Measurements from ENCODE around the gene HIBADH. TPM values are rescaled to one million over a fixed set of nuclear protein-coding genes. Genes with fewer than 3 reads are reported as not detected.

The HIBADH gene
- total and polyA plus RNA-seq, 9 of the 15 experiments (the other 6 are each of a cell fraction or from before 2014, with no cell fraction given) = 10.7 to 67.8 (median 36.9) TPM

DNA sequence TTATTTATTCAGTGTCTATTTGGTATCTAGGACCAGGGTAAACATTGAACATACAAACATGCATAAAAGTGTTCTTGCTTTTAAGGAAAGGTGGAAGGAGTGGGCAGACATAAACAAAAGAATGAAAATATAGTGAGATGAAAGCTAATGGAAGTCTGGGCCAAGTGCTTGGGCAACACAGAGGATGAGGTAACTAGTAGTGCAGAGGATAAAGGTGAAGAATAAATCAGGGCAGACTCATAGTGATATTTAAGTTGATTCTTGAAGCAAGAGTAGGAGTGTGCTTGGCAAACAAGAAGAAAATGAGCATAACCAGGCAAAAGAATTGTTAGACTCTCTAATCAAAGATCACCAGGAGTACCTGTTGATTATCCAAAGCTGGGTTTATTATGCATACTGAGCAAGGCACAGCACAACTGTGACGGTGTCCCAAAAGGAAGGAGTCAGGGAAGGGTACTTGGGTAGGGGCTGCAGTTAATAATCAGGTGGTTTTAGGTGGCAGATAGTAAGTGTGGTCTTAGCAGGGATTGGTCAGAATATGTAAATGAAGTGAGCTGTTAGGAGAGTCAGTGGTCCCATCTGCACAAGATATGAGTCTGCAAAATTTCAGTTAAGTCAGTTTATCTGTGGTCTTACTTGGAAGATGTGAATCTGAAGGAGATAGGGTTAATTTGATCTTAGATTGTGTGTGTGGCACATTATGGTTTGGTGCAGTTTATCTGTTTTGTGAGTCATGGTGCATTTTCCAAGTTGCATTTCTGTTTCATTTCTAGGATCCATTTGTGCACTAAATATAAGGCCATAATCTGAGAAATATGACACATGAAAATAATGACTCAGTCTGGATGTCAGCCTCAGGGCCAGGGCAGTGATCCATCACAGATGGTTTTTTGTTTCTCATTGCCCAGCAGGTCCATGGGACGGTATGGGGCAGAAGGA is 46.7 kb upstream of the HIBADH start:
- no peak for ATAC-seq
- no peak overlapping the region for H2AFZ ChIP-seq (ENCODE audit: low read depth, low read length)
- no peaks in the 10 kb centered on the region for H3K79me2 ChIP-seq (ENCODE audit: control insufficient read depth, insufficient read depth, low read length)
- no TSS peak for BruUV-seq (replicated peaks)
- H3K27ac ChIP-seq (ENCODE audit: extremely low read depth, low read depth, low read length) = no peak overlapping the region
- no peaks in the 10 kb centered on the region for H4K20me1 ChIP-seq (replicated peaks; ENCODE audit: control insufficient read depth, insufficient read depth, low read length)
- intact Hi-C loops (cut with micrococcal nuclease) = no loop called here
- CTCF ChIA-PET (ENCODE audit: low intra/inter-chr PET ratio) = no interaction called here
- in situ Hi-C loops (cut with MboI) = no loop called here
- 7% methylated on average over 2 of the region's 2 CpGs for WGBS (ENCODE audit: insufficient coverage, low coverage, missing lambda C conversion rate)
- H3K9me3 ChIP-seq (replicated peaks; ENCODE audit: control insufficient read depth, insufficient read depth, low read depth, low read length) = no peaks in the 10 kb centered on the region
- H3K9ac ChIP-seq (ENCODE audit: insufficient read depth in 1 of 2, low read depth in 2 of 2, low read length in 2 of 2) = no peak overlapping the region
- no peaks in the 10 kb centered on the region for H3K27me3 ChIP-seq (ENCODE audit: control insufficient read depth in 2 of 2, insufficient read depth in 2 of 2, low read length in 2 of 2)
- DNase-seq (ENCODE audit: extremely low read depth in 1 of 4, low spot score in 3 of 4) = no peak
- H3K4me1 ChIP-seq (replicated peaks in 1 of 2; ENCODE audit: control insufficient read depth in 2 of 2, insufficient read depth in 2 of 2, low read length in 2 of 2) = no peaks in the 10 kb centered on the region; a peak in 1 of 5 replicates
- H3K4me2 ChIP-seq (ENCODE audit: insufficient read depth, low read length) = no peak overlapping the region
- no peak for FAIRE-seq
- H3K4me3 ChIP-seq = no peak overlapping the region
- POLR2A ChIA-PET = no interaction called here
- TF ChIP-seq MAFG (tag; conservative IDR thresholded peaks at IDR 0.05) (peak; percentile 19; the same call in 1 of the 2 replicates), TCF7L2 (IDR thresholded peaks at IDR 0.05; ENCODE audit: low read depth, low read length) (no peak), KHSRP (IDR thresholded peaks at IDR 0.05) (no peak), FOSL1 (tag; conservative IDR thresholded peaks at IDR 0.05) (peak; percentile 69)
- no peaks in the 10 kb centered on the region for H3K36me3 ChIP-seq (ENCODE audit: control insufficient read depth, insufficient read depth, low read length)
- H3K9me1 ChIP-seq (ENCODE audit: control insufficient read depth, insufficient read depth, low read length) = no peaks in the 10 kb centered on the region

DNA sequence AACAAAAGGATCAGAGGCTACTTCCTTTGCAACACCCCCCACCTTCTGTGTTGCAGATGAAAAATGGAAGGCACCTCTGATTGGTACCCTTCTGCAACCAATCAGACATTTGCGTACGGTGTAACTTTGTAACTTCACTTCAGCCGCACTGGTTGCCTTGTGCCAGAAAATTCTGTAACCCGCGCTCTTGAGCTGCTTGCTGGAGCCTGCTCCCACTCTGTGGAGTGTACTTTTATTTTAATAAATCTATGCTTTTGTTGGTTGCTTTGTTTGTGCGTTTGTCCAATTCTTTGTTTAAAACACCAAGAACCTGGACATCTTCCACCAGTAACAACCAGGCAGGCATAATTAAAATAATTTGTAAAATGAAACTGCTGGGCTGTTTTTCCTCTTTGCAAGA is 45.8 kb upstream of the HIBADH start:
- Histone ChIP-seq H3K9me1 (ENCODE audit: control insufficient read depth, insufficient read depth, low read length) (no peaks in the 10 kb centered on the region), H3K4me1 (replicated peaks in 1 of 2; ENCODE audit: control insufficient read depth in 2 of 2, insufficient read depth in 2 of 2, low read length in 2 of 2) (no peaks in the 10 kb centered on the region; a peak in 1 of 5 replicates), H3K9ac (ENCODE audit: insufficient read depth in 1 of 2, low read depth in 2 of 2, low read length in 2 of 2) (no peak overlapping the region), H2AFZ (ENCODE audit: low read depth, low read length) (no peak overlapping the region), H4K20me1 (replicated peaks; ENCODE audit: control insufficient read depth, insufficient read depth, low read length) (no peaks in the 10 kb centered on the region), H3K4me3 (no peak overlapping the region), H3K79me2 (ENCODE audit: control insufficient read depth, insufficient read depth, low read length) (no peaks in the 10 kb centered on the region), H3K27me3 (ENCODE audit: control insufficient read depth in 2 of 2, insufficient read depth in 2 of 2, low read length in 2 of 2) (no peaks in the 10 kb centered on the region), H3K27ac (ENCODE audit: extremely low read depth, low read depth, low read length) (no peak overlapping the region), H3K4me2 (ENCODE audit: insufficient read depth, low read length) (no peak overlapping the region), H3K9me3 (replicated peaks; ENCODE audit: control insufficient read depth, insufficient read depth, low read depth, low read length) (no peaks in the 10 kb centered on the region), H3K36me3 (ENCODE audit: control insufficient read depth, insufficient read depth, low read length) (no peaks in the 10 kb centered on the region)
- in situ Hi-C loops (cut with MboI) = no loop called here
- POLR2A ChIA-PET = no interaction called here
- BruUV-seq (replicated peaks) = no TSS peak
- no peak for ATAC-seq
- intact Hi-C loops (cut with micrococcal nuclease) = no loop called here
- WGBS (ENCODE audit: insufficient coverage, low coverage, missing lambda C conversion rate) = 75% methylated on average over 6 of the region's 6 CpGs
- no peak for FAIRE-seq
- no peak for DNase-seq (ENCODE audit: extremely low read depth in 1 of 4, low spot score in 3 of 4)
- CTCF ChIA-PET (ENCODE audit: low intra/inter-chr PET ratio) = no interaction called here
- TF ChIP-seq SMARCA5 (IDR thresholded peaks at IDR 0.05) (no peak), MAFK (IDR thresholded peaks at IDR 0.05; ENCODE audit: low read length) (no peak), HDGF (IDR thresholded peaks at IDR 0.05) (no peak), CHCHD3 (CRISPR knock-in tag; IDR thresholded peaks at IDR 0.05) (no peak), ZFP1 (CRISPR knock-in tag; IDR thresholded peaks at IDR 0.05) (no peak), KLF16 (IDR thresholded peaks at IDR 0.05) (no peak), ZFPM2 (CRISPR knock-in tag; IDR thresholded peaks at IDR 0.05) (no peak), SRSF3 (IDR thresholded peaks at IDR 0.05; ENCODE audit: insufficient read depth, low read length) (no peak), ZSCAN32 (CRISPR knock-in tag; IDR thresholded peaks at IDR 0.05) (no peak), OTX1 (CRISPR knock-in tag; IDR thresholded peaks at IDR 0.05) (no peak)
- TF ChIP-seq, protein P1, sequence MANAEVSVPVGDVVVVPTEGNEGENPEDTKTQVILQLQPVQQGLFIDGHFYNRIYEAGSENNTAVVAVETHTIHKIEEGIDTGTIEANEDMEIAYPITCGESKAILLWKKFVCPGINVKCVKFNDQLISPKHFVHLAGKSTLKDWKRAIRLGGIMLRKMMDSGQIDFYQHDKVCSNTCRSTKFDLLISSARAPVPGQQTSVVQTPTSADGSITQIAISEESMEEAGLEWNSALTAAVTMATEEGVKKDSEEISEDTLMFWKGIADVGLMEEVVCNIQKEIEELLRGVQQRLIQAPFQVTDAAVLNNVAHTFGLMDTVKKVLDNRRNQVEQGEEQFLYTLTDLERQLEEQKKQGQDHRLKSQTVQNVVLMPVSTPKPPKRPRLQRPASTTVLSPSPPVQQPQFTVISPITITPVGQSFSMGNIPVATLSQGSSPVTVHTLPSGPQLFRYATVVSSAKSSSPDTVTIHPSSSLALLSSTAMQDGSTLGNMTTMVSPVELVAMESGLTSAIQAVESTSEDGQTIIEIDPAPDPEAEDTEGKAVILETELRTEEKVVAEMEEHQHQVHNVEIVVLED (CRISPR knock-in tag; IDR thresholded peaks at IDR 0.05) = no peak
- TF ChIP-seq, protein P2, sequence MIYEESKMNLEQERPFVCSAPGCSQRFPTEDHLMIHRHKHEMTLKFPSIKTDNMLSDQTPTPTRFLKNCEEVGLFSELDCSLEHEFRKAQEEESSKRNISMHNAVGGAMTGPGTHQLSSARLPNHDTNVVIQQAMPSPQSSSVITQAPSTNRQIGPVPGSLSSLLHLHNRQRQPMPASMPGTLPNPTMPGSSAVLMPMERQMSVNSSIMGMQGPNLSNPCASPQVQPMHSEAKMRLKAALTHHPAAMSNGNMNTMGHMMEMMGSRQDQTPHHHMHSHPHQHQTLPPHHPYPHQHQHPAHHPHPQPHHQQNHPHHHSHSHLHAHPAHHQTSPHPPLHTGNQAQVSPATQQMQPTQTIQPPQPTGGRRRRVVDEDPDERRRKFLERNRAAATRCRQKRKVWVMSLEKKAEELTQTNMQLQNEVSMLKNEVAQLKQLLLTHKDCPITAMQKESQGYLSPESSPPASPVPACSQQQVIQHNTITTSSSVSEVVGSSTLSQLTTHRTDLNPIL (CRISPR knock-in tag; IDR thresholded peaks at IDR 0.05) = no peak
